ENCODE data around the gene LRMDA.
A peak's percentile ranks its signal among the peaks of the same experiment; 100 is the strongest.

Gene LRMDA

DNA sequence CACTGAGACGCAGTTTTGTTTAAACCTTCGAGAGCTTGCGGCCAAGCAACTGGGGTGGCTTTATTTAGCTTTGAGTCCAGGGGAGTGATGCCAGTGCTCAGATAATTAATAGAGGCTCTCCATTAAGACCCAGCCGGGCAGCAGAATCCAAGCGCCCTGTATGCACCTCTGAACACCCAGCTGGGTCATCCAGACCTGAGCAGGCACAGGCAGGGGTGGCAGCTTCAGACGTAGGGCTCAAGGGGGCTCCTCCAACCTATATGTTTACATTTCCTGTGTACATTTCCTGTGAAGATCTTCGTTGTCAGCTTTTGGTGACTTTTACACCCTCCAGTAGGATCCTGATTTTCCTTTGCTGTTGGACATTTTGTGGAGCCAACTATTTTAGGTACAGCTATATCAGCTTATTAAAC lies 719.5 kb downstream of the LRMDA start:
- no peak for DNase-seq

DNA sequence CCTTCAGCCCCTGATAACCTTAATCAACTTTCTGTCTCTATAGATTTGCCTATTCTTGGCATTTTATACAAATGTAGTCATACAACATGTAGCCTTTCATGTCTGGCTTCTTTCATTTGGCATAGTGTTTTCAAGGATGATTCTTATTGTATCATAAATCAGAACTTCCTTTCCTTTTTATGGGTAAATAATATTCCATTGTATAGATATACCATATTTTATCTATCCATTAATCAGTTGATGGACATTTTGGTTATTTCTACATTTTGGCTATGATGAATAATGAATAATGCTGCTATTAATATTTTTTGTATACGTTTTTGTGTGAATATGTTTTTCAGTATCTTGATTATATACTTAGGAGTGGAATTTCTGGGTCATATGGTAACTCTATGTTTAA lies 720.8 kb downstream of the LRMDA start:
- DNase-seq, result no peak

DNA sequence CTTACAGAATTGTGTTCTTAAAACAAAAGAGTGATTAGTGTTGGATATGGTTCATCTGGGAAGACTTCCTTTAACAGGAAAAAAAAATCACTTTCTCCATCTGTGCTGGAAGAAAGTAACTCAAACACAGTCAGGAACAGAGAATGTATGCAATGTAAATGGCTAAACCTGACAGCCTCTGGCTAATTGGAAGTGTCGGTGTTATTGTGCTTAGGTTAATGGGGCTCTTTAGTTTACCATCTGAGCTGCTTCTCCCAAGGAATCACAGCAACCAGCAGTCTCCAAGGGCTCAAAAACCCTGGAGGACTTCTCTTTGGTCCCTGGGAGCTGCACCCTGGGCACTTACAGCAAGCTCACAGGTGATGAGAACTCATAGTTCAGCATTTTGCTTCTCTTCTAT lies 724.5 kb downstream of the LRMDA start:
- DNase-seq, result no peak

DNA sequence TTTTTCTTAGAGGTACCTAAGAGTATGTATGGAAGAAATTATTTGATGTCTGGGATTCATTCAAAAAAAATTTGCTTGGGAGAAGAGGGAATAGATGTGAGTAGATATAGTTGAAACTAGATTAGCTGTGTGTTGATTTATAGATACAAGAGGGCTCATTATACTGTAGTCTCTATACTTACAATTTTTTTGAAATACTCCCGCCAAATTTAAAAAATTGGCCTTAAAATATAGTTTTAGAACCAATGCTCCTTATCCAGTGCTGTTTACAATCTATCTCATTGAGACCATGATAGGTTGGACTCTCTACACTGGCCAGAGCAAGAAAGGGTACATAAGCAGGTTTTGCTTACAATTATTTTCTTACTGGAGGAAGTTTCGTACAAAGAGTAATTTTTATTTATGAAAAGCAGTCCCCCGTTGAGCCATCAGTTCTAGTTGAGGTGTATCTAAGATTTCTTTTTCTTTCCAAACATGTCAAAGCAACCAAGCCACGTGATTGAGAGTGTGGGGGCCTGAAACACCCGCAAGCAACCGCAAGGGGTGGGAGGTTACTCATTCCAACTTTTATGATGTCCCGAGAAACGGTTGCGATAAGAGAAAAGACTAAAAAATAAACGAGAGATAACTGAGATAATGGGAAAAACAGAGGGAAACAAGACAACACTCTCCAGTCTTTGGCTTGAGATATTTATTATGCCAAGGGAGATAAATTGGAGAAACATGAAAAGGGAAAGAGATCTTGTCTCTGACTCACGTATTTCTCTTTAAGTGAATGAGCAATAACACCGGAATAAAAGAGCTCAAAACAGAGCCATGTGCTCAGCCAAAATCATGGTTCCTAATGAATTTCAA lies 729.2 kb downstream of the LRMDA start:
- DNase-seq, result no peak

DNA sequence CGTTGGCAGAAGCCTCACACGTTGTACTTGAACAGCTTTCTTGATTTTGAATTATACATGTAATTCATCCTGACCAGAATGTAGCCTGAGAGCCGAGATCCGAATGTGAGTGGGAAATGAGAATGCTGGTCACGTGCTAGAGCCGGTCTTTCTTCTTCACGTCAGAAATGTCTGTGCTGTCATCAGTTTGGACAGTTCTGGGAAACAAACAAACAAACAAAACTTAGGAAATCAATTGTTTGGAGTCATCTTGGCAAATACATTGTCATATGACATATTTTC lies 729.8 kb downstream of the LRMDA start:
- no peak for DNase-seq

DNA sequence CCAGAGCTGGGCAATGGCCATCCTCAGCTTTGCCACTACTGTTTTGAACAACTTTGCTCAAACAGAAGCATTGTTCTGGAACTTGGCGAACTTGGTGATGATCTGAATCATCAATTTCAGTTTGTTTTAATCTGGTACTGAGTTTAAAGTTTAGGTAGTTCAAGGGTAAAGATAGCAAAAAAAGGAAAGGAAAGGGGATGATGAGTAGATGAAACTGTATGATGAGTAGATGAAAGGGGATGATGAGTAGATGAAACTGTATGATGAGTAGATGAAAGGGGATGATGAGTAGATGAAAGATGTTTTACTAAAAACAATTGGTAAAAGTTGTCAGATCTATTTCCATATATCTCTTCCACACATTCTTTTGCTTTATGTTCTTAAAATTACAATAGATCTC lies 737.0 kb downstream of the LRMDA start:
- no peak for DNase-seq

DNA sequence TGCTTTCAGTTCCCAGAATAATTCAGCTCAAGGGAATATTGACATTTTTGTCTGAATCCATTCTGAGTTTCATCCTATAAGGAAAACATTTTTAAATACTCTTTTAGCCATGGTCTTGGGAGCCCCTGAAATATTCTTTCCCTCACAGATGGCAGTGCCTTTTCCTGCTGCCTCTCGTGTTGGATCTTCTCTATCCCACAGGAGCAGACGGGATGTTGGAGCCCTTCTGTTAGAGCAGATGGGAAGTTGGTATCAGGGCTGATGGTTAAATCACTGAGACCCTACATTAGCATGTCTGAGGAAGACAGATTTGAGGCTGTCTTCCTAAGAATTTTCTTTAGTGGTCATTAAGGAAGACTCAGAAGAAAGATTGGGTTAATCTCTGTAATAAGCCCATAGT lies 737.8 kb downstream of the LRMDA start:
- DNase-seq, result no peak

DNA sequence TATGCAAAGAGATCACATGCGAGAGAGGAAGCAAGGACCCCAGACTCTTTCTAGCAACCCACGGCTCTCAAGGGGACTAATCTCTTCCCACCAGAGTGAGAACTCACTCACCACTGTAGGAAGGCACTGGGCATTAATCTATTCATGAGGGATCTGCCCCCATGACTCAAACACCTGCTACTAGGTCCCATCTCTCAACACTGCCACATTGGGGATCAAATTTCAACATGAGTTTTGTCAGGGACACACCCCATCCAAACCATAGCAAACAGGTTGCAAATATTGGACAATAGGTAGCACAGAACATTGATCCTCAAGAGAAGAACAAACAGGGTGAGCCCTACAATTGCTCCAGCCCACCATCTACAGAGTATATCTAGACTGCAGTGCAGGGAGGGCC lies 740.6 kb downstream of the LRMDA start:
- DNase-seq, result no peak

DNA sequence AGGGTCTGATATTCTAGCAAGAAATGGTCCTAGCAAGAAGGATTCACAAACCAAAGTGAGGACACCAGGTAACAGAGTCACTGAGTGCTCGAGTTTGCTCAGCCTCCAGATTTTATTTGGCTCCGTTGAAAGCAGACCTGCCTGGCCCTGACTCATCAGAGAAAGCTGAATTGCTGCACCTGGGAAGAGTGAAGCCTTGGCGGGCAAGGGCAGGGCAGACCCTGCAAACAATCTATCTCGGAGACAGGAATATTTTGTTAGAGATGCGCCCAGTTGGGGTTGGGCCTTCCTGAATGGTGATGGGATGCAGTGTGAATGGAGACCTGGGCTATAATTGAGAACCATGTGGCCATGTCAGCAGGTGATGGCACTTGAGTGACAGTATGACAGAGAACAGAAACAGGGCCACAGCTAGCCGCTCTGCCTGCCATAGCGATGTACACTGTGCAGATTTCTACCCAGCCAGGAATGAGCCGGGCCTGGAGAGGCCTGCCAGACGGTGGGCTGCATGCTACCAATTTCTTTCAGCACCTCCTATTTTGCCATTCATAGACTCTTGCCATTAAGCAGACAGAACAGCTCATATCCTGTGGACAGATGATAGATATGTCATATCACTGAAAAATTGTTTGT lies 744.2 kb downstream of the LRMDA start:
- DNase-seq, result no peak

DNA sequence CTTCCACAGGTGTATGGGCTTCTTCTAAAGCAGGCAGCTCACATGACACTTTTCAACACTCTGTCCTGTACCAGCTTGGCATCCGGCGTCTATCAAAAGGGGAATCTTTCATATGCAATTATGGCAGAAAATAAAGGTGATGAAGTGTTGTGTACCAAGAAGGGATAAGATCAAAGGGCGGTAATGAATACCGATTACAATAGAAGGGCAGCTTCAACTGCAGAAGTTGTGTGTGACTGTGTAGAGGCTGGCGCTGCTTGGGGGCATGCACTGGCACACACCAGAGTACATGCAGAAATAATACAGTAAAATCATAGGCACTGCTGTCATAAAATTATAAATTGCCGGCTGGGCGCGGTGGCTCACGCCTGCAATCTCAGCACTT lies 744.7 kb downstream of the LRMDA start:
- DNase-seq, result no peak

DNA sequence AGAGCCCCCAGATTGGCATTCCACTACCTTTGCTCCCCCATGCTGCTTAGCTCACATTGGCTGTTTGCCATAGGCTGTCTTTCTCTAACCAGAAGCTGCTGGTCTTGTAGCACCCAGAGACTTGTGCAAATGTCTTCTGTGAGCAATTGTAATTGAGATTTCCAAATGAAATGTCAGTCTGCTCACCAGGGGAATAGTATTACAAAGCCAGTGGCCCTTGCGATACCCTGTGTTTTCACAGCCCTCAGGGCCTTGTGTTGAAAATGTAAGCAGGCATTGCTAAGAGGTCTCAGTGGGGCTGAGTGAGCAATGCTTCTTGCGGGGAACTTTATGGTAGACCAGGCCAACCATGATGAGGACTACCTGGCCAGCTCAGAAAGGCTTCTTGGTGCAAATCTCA lies 746.5 kb downstream of the LRMDA start:
- DNase-seq, result no peak

DNA sequence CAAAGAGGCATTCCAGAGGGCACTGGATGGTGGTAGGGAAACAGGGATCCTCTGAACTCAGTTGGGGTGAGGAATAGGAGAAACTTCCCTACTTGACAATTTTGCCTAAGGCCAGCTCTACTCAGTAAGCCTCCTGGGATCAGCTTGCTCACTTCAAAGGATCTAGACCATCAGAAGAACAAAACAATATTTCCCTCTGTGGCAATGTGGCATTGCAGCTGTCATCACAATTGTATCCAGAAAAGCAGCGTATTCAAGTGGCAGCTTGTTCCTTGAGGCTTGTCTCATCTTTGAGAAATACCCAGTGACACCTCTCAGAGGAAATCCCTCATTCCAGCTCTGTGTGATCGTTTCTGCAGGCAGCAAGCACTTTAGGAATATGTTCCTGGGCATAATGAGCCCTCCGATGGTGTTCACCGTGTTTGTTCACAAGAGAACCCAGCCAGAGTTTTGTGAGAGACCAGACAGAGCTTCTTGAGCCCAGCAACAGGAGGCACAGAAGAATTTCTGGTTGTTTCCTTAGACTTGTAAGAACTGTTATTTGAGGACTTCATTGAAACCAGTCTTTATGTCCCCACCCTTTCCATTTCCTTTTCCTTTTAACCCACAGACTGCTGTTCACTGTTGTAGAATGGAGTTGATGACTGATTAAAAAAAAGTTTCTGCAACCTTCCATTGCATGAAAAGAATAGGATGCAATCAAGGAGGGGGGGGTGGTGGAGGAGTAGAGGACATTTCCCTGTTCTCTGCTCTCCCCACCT lies 747.3 kb downstream of the LRMDA start:
- DNase-seq, result no peak

DNA sequence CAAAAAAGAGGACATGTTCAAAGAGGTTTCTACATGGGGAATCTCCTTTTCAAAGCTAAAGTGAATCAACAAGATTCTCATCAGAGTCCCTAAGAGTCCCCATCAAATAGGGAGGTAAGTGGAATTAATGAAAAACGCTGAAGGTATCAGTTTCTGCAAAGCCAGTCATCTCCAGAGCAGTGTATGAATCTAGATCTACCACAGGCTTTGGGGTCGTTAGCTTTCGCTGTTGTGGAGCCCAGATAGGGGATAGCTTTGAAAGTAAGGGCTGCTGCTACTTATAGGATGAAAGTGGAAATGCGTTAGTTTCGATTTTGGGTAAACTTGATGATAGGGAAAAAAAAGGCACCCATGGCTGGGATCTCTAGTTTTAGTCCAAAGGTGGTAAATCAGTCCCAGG lies 748.4 kb downstream of the LRMDA start:
- no peak for DNase-seq

DNA sequence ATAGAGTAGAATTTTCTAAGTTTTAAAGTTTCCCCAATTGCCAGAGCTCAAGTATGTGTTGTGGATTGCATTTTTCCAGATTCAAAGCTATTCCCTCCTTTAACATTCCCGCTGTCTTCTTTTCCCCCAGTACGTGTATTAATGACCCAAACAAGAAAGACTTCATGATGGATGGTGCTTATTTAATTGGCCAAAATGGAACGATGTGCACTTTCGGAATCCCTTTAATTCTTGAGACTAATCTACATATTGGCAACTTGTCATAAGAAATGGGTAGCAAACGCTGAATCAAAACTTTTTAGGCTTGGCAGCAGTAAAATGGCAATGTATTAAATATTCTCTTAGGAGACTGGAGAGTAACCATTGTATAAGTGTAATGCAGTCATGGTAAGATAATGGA lies 753.2 kb downstream of the LRMDA start:
- DNase-seq, result no peak

DNA sequence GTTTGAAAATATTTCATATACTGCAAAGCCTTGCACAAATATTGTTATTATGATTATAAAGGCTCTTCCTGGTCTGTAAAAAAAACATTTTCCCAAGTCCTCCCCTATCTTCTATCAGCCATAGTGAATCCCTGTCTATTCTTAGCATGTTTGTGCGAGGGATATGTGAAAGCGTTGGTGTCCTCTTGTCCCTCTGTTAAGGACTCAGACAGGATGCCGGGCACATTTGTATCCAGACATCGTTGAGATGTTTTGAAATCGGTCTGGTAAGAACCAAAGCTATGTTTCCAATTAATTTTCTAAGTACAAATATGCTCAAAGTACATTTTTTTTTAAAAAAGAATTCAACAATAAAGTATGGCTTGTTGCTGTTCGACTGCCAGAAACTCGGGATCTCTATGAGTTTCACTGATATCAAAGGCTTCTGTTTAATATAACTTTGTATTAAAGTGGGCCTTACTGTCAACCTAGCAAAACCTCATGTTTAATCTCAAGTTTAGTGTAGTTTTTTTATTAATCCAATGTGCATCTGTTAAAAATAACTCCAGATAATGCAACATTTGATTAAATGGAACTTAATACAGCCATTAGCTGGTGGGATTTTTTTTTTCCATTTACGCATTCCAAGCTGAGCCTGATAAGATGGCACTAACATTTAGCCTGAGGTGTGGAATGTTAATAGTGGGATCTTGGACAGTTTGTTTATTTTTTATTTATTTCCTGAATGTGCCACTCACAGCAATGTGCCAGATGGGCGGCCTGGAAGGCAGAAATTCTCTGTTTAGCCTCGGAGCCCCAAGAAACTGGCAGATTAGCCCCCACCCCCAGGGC lies 754.3 kb downstream of the LRMDA start:
- DNase-seq, result no peak

DNA sequence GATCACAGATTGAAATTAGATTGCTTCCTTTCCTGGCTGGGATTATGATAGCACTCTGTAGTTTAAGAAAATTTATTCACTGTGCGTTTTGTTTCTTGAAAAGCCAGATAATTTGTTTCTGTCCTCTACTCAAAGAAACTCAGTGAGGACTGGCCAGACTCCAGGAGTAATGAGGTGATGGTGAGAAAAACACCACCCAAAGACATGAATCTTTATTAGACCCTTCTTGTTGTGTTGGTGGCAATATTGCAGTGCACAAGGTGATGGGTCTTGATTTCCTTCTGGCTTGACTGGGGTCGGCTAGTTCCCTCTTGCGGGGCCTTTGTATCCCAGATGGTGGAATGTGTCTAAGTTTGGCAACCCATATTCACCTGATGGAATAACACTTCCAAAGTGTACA lies 756.8 kb downstream of the LRMDA start:
- no peak for DNase-seq

DNA sequence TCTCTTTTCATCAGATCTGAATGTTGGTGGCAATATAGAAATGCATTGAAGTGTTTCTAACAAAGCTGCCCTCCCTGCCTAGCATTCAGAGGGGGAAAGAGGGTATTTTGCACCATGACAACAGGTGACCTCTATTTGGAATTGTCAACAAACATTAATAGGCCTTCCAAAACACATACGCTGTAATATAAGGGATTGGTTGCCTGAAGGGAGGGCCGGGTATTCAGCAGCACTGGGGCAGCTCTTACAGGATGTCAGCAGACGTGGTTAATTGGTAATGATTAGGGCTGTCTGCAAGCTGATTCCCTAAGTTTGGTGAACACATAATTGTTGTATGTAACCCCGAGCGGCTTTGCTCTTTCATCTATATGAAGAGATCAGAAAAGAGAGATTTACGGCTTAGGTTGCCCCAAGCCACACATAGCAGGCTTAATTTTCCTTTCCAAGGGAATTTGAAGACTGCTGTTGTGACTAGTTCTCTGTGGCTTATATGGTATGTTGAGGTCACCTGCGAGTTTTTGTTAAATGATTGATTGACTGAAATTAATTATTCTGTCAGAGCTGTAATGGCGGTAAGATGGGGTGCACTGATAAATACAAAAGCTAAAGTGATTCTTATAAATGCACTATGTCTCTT lies 759.3 kb downstream of the LRMDA start:
- peak; percentile 41 for DNase-seq

DNA sequence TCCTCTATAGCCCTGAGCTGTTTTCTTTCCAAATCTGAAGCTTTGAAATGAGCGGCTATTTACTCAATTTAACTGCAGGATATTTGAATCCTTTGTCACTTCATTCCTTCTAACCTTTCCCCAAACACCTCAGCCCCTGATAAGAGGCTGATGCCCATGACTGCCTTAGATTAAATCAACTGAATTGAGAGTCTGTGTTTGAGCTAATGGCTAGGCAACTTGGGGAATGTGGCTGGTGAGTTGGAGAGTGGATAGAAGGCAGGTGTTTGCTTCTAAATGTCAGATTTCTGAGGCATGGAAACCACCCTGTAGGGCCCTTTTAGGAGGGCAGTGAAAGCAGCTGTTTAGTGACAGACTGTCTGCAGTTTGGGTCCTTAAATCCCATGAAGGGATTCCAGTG lies 759.9 kb downstream of the LRMDA start:
- DNase-seq, result no peak

DNA sequence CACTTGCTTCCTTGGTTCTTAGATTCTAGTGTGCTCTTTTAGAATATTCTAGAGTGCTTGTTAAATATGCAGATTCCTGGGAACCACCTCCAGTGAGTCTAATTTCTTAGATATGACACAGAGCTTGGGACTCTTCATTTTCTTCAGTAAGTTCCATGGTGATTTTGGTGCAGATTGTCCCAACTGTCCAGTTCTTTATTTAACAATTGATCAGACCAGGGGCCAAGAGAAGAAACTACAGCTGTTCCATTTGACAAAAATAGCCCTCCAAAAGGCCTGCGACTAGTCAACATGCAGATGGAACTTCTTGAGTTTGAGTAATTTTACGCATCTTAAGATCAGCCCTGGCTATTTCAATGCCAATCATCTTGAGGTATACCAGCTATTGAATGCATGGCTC lies 760.7 kb downstream of the LRMDA start:
- no peak for DNase-seq

DNA sequence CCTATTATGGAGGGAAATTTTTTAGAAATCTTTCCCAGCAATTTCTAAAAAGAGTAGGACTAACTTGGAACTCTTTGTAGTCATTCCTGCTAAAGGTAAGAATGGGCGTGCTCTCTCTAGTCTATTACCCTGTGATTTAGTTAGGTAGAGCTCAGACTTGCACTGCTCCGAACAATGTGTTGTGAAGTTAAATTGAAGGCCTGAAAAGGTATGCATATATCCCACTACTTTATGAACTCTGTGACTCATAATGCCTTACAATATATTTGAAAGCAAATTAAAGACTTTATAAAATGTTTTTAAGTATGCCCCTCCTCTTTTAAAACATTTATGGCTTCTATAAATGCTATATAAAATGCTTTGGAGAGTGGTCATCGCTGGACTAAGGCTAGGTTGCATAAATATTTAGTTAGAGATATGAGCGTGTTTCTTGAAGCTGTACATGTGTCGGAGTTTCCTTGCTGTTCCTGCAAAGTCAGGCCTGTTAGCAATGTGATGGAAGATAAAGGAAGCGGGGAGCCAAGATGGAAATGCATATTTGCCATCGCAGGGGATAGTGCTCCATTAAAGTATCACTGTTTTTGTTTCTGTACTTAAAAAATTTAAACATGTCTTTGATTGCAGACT lies 761.4 kb downstream of the LRMDA start:
- DNase-seq, result no peak

DNA sequence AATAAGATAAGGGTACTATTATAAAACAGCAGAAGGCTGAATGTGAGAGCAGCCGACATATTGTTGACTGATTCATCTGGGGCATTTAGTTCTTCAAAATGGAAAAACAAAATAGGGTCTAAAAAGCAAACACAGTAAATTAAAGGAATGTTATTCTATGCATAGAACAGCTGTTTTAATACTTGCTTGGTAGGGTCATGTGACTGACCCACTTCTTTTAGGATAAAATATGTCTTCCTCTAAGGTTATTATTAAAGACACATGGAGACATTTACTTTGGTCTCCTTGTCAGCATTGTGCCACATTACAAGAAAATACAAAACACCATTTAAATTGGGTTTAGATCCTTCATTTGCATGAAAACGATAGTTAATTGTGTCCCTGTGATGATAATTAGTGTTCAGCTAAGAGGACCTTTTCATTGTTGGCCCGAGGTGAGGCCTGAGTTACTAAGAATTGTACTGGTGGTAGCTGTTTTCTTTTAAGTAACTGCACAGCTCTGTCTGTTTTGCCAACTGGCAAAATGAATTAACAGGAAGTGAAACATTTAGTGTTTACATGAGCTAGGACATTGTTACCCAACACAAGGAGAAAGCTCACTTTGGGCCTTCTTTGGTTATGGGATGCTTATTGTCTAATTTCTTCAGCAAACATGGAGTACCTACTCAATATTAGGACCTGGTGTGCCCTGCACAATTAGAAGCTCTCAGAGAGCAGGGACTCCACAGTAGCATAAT lies 764.4 kb downstream of the LRMDA start:
- no peak for DNase-seq

DNA sequence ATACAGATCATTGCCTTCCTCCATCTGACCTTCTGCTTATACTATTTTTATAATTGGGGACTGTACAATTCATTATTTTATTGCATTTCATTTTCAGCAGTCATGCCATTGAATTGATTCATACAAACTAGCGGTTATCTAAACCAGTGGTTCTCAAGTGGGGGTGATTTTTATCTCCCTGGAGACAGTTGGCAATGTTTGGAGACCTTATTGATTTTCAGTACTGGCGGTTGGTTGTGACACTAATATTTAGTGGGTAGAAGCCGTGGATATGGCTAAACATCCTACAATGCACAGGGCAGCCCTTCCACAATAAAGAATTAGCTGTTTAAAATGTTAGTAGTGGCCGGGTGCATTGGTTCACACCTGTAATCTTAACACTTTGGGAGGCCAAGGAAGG lies 765.9 kb downstream of the LRMDA start:
- DNase-seq, result no peak

Data from NCI-H2081 treated with DMSO at 0.1 percent for 48 hours (cell line).